NB4 (cell line): ENCODE measurements around the gene DCTD.

ENCODE experiments used
- DNase-seq: peaks from one replicate; pipeline ENCODE4 v3.0.0; 2010; ENCODE audit warnings: low read depth
- H3K4me3 ChIP-seq: one replicate; pipeline ENCODE4 v1.5.1; 2011; ENCODE audit warnings: mild to moderate bottlenecking, low read depth, low read length, moderate library complexity
- MAX ChIP-seq: IDR thresholded peaks from 2 replicates; pipeline ENCODE4 v1.6.1; 2011; ENCODE audit warnings: low read depth, low read length
- MYC ChIP-seq: IDR thresholded peaks from 2 replicates; pipeline ENCODE4 v1.6.1; 2011; ENCODE audit warnings: low read depth, low read length
- POLR2A ChIP-seq: IDR thresholded peaks from 2 replicates; pipeline ENCODE4 v1.6.1; 2011; ENCODE audit warnings: mild to moderate bottlenecking; ENCODE audit not compliant: insufficient read length; ENCODE audit errors: extremely low read depth
- TF ChIP-seq, protein P1 (sequence below): IDR thresholded peaks from one replicate; pipeline ENCODE4 v1.5.1; 2012; ENCODE audit warnings: low read depth, low read length

The DCTD gene

DNA sequence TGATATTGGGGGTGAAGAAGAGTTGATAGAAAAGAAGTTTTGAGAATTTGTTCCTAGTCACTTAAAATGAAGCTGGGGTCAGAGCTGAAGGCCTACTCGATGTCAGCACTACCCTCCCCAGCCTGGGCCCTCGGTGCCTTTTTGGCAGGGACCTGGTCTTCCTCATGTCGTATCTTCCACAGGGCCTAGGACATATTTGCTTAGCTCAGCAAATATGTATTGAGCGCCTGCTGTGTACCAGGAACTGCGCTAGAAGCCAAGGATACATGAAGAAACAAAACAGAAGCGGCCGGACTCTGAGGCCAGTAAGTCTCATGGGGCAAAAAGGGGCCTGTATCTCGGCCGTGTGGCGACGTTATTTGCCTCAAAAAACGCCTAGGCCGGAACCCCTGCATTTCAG, 44.3 kb downstream of the DCTD start:
- no peak overlapping the region for H3K4me3 ChIP-seq
- TF ChIP-seq POLR2A (no peak), MAX (no peak), MYC (no peak)
- TF ChIP-seq, protein P1, sequence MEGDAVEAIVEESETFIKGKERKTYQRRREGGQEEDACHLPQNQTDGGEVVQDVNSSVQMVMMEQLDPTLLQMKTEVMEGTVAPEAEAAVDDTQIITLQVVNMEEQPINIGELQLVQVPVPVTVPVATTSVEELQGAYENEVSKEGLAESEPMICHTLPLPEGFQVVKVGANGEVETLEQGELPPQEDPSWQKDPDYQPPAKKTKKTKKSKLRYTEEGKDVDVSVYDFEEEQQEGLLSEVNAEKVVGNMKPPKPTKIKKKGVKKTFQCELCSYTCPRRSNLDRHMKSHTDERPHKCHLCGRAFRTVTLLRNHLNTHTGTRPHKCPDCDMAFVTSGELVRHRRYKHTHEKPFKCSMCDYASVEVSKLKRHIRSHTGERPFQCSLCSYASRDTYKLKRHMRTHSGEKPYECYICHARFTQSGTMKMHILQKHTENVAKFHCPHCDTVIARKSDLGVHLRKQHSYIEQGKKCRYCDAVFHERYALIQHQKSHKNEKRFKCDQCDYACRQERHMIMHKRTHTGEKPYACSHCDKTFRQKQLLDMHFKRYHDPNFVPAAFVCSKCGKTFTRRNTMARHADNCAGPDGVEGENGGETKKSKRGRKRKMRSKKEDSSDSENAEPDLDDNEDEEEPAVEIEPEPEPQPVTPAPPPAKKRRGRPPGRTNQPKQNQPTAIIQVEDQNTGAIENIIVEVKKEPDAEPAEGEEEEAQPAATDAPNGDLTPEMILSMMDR: no peak
- no peak for DNase-seq

DNA sequence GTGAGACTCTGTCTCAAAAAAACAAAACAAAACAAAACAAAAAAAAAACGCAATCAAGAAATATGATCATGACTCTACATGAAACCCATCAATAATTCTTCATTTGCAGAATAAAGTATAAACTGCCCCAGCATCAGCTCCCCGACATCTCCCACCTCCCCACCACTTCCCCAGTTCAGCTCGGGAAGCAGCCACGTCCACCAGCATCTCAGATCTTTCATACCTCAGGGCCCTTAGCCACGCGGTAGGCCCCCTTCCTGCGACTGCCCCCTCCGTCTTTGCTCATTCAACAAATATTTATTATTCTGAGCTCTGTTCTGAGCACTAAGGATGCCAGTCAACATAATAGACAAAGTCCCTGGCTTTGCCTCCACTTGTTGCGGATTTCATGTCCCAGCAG, 45.6 kb downstream of the DCTD start:
- H3K4me3 ChIP-seq: no peak overlapping the region
- TF ChIP-seq MYC (no peak), MAX (no peak), POLR2A (no peak)
- no peak for DNase-seq

DNA sequence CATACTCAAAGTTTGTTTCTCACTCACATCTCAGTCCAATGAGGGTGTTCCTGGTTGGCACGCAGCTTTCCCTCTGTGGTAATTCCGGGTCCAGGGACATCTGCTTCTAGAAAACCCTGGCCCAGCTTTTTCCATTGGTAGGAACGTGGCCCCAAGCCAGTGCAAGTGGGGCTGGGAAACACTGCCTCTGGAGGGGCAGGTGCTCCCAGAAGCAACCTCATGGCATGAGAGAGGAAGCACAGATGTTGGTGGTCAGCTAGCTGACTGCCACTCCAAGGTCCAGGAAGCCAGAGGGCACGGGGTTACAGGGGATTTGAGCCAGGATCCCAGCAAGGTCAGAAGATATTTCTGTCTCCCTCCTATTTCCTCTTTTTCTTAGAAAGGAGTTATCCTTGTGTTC, 47.5 kb downstream of the DCTD start:
- H3K4me3 ChIP-seq: no peak overlapping the region
- DNase-seq: no peak
- TF ChIP-seq MAX: no peak
- TF ChIP-seq, protein P1: no peak
- TF ChIP-seq MYC: no peak
- TF ChIP-seq POLR2A: no peak

DNA sequence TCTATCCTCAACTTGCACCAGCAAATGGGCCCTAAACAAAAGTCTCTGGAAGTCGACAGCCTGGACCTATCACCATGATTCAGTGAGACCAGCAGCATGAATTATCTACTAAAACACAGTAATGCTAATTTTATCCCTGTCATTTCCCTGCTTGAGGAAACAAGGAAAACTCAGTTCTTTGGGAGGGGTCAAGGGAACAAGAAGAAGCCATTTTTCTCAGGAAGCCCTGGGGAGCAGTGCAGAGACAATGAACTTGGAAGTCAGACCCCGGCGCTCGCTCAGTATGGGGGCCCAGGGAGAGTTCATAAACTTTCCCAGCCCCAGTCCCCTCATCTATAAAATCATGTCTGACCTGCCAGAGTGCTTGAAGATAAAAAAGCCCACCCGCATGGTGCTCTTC, 50.4 kb downstream of the DCTD start:
- H3K4me3 ChIP-seq: no peak overlapping the region
- TF ChIP-seq, protein P1: no peak
- no peak for TF ChIP-seq MYC
- TF ChIP-seq MAX: no peak
- TF ChIP-seq POLR2A: no peak
- DNase-seq: no peak

DNA sequence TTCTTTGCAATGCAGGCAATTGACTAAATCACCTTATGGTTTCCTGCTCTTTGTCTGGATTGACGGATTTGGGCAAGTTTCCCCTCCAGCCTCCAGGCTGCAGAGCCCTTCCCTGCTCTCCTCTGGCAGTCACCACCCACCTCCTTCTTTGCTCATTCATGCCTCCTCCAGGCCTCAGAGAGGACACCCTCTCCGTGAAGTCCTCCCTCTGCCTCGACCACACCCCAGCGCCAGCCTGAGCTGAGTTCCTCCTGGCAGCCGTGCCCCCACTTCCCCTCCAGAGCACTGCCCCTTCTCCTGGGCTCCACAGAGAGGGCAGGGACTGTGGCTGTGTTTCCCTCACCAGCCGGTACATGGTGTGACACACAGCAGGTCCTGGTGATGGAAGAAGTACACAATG, 53.7 kb downstream of the DCTD start:
- no peak for DNase-seq
- no peak overlapping the region for H3K4me3 ChIP-seq

DNA sequence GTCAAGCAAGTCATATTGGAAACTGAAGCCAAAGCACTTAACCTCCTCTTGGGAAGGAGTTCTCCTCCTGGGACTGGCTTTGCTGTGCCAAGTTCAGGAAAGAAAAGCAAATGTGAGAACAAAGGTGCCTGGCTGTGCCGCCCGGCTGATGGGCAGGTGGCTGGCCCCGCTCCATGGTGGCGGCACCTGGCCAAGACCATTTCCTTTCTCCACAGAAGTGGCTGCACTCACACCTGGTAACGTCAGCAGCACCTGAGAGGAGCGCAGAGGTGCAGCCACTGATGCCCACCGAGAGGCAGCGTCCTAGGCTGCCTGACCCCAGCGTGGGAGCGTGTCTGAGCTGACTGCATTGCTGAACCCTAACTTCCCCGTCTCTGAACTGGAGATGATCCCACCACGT, 54.3 kb downstream of the DCTD start:
- DNase-seq: no peak
- H3K4me3 ChIP-seq: no peak overlapping the region
- TF ChIP-seq POLR2A (no peak), MAX (no peak), MYC (no peak)
- TF ChIP-seq, protein P1: no peak

More for the DNA sequence above, 53.7 kb downstream of the DCTD start:
- TF ChIP-seq POLR2A (no peak), MAX (no peak), MYC (no peak)
- TF ChIP-seq, protein P1: no peak
